Amniotic stem cell (primary cell): ENCODE data around the gene SUSD2.
A peak's percentile ranks its signal among the peaks of the same experiment; 100 is the strongest.
"Not testable (repeated sequence)": the region's sequence is repeated elsewhere in the genome, so short reads cannot be mapped to it uniquely, and the experiment has no call there.

ENCODE experiments used
- DNase-seq: peaks from one replicate; lab custom pipeline; 2025; lab: John Stamatoyannopoulos, UW

SUSD2 gene

GRCh38 chr22:24181088-24181995, at the start of gene SUSD2:
SUSD2 (plus strand) TSS chr22:24181487; CDS start chr22:24181520, 33 bp downstream.
- DNase-seq, result no peak

GRCh38 chr22:24133187-24133965, 47.9 kb upstream of the SUSD2 start:
- DNase-seq, result no peak

GRCh38 chr22:24134090-24134846, 47.0 kb upstream of the SUSD2 start:
- DNase-seq, result no peak

- not testable (repeated sequence) for DNase-seq
Measured at GRCh38 chr22:24136533-24136932, 44.8 kb upstream of the SUSD2 start.

- peak; percentile 46 for DNase-seq
Measured at GRCh38 chr22:24137595-24137994, 43.7 kb upstream of the SUSD2 start.

GRCh38 chr22:24138649-24139420, 42.5 kb upstream of the SUSD2 start:
- no peak for DNase-seq

GRCh38 chr22:24140357-24140756, 40.9 kb upstream of the SUSD2 start:
- no peak for DNase-seq

GRCh38 chr22:24141586-24141985, 39.7 kb upstream of the SUSD2 start:
- no peak for DNase-seq

GRCh38 chr22:24142241-24142640, 39.0 kb upstream of the SUSD2 start:
- DNase-seq, result no peak

GRCh38 chr22:24142831-24143230, 38.5 kb upstream of the SUSD2 start:
- no peak for DNase-seq

- DNase-seq, result no peak
Measured at GRCh38 chr22:24144056-24144777, 37.1 kb upstream of the SUSD2 start.

GRCh38 chr22:24144778-24145085, 36.6 kb upstream of the SUSD2 start:
- DNase-seq, result no peak

- DNase-seq, result no peak
Measured at GRCh38 chr22:24145446-24146193, 35.7 kb upstream of the SUSD2 start.

- no peak for DNase-seq
Measured at GRCh38 chr22:24146194-24146616, 35.1 kb upstream of the SUSD2 start.

GRCh38 chr22:24146791-24147353, 34.4 kb upstream of the SUSD2 start:
- peak; percentile 61 for DNase-seq

- no peak for DNase-seq
Measured at GRCh38 chr22:24147666-24148065, 33.6 kb upstream of the SUSD2 start.

- no peak for DNase-seq
Measured at GRCh38 chr22:24148266-24149197, 32.8 kb upstream of the SUSD2 start.

GRCh38 chr22:24149198-24149590, 32.1 kb upstream of the SUSD2 start:
- no peak for DNase-seq

- DNase-seq, result no peak
Measured at GRCh38 chr22:24153353-24153752, 27.9 kb upstream of the SUSD2 start.
